HepG2 (cell line): ENCODE results near the gene MRPL2. TPM values are rescaled to one million over a fixed set of nuclear protein-coding genes. Genes with fewer than 3 reads are reported as not detected.

Experiments
- BRD4 ChIP-seq: sonication (generic); formaldehyde crosslinking; IDR thresholded peaks from 2 replicates; pipeline ENCODE4 v1.4.0; 2020; ENCODE audit warnings: missing genetic modification reagents
- EED ChIP-seq: sonication (generic); formaldehyde crosslinking; IDR thresholded peaks from 2 replicates; pipeline ENCODE4 v1.5.0; 2020; ENCODE audit warnings: mild to moderate bottlenecking, missing genetic modification reagents
- FOXM1 ChIP-seq: sonication (generic); formaldehyde crosslinking; IDR thresholded peaks from 2 replicates; pipeline ENCODE4 v1.5.0; 2020; ENCODE audit warnings: missing genetic modification reagents
- KAT8 ChIP-seq: IDR thresholded peaks from 2 replicates; pipeline ENCODE4 v1.6.1; 2016; ENCODE audit warnings: missing genetic modification reagents, missing compliant biosample characterization
- MTA3 ChIP-seq: sonication (generic); formaldehyde crosslinking; IDR thresholded peaks from 2 replicates; pipeline ENCODE4 v1.4.0; 2020; ENCODE audit warnings: missing genetic modification reagents
- MTF1 ChIP-seq: sonication (generic); formaldehyde crosslinking; IDR thresholded peaks from 2 replicates; pipeline ENCODE4 v1.5.0; 2020; ENCODE audit warnings: missing genetic modification reagents
- NFE2L1 ChIP-seq: sonication (generic); formaldehyde crosslinking; IDR thresholded peaks from 2 replicates; pipeline ENCODE4 v1.4.0; 2020; ENCODE audit warnings: missing genetic modification reagents, mild to moderate bottlenecking, borderline replicate concordance
- NR2C2 ChIP-seq: sonication (generic); formaldehyde crosslinking; IDR thresholded peaks from 2 replicates; pipeline ENCODE4 v1.4.0; 2020; ENCODE audit warnings: missing genetic modification reagents, mild to moderate bottlenecking, moderate library complexity, borderline replicate concordance
- PAX8 ChIP-seq: sonication (generic); formaldehyde crosslinking; IDR thresholded peaks from 2 replicates; pipeline ENCODE4 v1.8.0; 2022; ENCODE audit warnings: mild to moderate bottlenecking, missing genetic modification reagents, borderline replicate concordance
- TCF7 ChIP-seq: sonication (generic); IDR thresholded peaks from 2 replicates; pipeline ENCODE4 v1.6.1; 2016; ENCODE audit warnings: antibody characterized with exemption, low read depth
- ZBTB14 ChIP-seq: sonication (generic); formaldehyde crosslinking; IDR thresholded peaks from 2 replicates; pipeline ENCODE4 v1.4.0; 2020; ENCODE audit warnings: missing genetic modification reagents
- ZNF101 ChIP-seq: sonication (generic); formaldehyde crosslinking; IDR thresholded peaks from 2 replicates; pipeline ENCODE4 v1.4.0; 2020; ENCODE audit warnings: mild to moderate bottlenecking, low read depth, missing genetic modification reagents, borderline replicate concordance
- ZNF547 ChIP-seq: sonication (generic); formaldehyde crosslinking; IDR thresholded peaks from 2 replicates; pipeline ENCODE4 v1.5.1; 2020; ENCODE audit warnings: mild to moderate bottlenecking, missing genetic modification reagents
- ZNF691 ChIP-seq: sonication (generic); formaldehyde crosslinking; IDR thresholded peaks from 2 replicates; pipeline ENCODE4 v1.4.0; 2020; ENCODE audit warnings: missing genetic modification reagents, low read depth, mild to moderate bottlenecking, borderline replicate concordance
- polyA plus RNA-seq, 8 experiments: library from polyadenylated mRNA; depleted of rRNA in 3 of 8; stranded (reverse) in 7 of 8; unstranded in 1 of 8; fragments of >200 nt; fragmentation: Illumina TruSeq in 4 of 8; extraction: Trizol in 4 of 8; gene quantifications; 2 replicates each; pipeline versions ENCODE4 v1.2.1 to v1.2.3, GENCODE V29; 2011 to 2016; ENCODE audit warnings: low read depth in 4 of 8, missing spikeins in 1 of 8, mixed read lengths in 1 of 8; ENCODE audit not compliant: insufficient read depth in 1 of 8
- total RNA-seq, 5 experiments: library from RNA; depleted of rRNA; stranded (reverse); fragments of >200 nt; fragmentation: Illumina TruSeq; extraction: Trizol; gene quantifications; 2 replicates each; pipeline ENCODE4 v1.2.3, GENCODE V29; 2016; ENCODE audit warnings: low read depth in 1 of 5
- TF ChIP-seq, protein P1 (sequence below): sonication (generic); formaldehyde crosslinking; IDR thresholded peaks from 2 replicates; pipeline ENCODE4 v1.5.0; 2020; ENCODE audit warnings: mild to moderate bottlenecking, missing genetic modification reagents, borderline replicate concordance
- TF ChIP-seq, protein P2 (sequence below): sonication (generic); formaldehyde crosslinking; IDR thresholded peaks from 2 replicates; pipeline ENCODE4 v1.5.0; 2020; ENCODE audit warnings: mild to moderate bottlenecking, low read depth, missing genetic modification reagents, borderline replicate concordance

Gene MRPL2
- total and polyA plus RNA-seq, 2 of the 13 experiments (the other 11 are each of a cell fraction or from before 2014, with no cell fraction given) = 56.8 to 65.6 TPM

- TF ChIP-seq ZNF101 (CRISPR knock-in tag) (no peak), PAX8 (0 out of 2 replicates have a peak, but pooled peaks have one; percentile 59), NFE2L1 (CRISPR knock-in tag) (no peak), ZBTB14 (CRISPR knock-in tag) (peak; percentile 37; the same call in 1 of the 2 replicates), MTA3 (CRISPR knock-in tag) (no peak), EED (CRISPR knock-in tag) (no peak), BRD4 (CRISPR knock-in tag) (peak; percentile 89), ZNF691 (peak; percentile 71; the same call in 1 of the 2 replicates), KAT8 (CRISPR knock-in tag) (peak; percentile 89), TCF7 (no peak), NR2C2 (CRISPR knock-in tag) (peak; percentile 39; the same call in 1 of the 2 replicates), ZNF547 (CRISPR knock-in tag) (peak; percentile 75; the same call in 1 of the 2 replicates), FOXM1 (CRISPR knock-in tag) (no peak), MTF1 (CRISPR knock-in tag) (no peak)
- TF ChIP-seq, protein P1, sequence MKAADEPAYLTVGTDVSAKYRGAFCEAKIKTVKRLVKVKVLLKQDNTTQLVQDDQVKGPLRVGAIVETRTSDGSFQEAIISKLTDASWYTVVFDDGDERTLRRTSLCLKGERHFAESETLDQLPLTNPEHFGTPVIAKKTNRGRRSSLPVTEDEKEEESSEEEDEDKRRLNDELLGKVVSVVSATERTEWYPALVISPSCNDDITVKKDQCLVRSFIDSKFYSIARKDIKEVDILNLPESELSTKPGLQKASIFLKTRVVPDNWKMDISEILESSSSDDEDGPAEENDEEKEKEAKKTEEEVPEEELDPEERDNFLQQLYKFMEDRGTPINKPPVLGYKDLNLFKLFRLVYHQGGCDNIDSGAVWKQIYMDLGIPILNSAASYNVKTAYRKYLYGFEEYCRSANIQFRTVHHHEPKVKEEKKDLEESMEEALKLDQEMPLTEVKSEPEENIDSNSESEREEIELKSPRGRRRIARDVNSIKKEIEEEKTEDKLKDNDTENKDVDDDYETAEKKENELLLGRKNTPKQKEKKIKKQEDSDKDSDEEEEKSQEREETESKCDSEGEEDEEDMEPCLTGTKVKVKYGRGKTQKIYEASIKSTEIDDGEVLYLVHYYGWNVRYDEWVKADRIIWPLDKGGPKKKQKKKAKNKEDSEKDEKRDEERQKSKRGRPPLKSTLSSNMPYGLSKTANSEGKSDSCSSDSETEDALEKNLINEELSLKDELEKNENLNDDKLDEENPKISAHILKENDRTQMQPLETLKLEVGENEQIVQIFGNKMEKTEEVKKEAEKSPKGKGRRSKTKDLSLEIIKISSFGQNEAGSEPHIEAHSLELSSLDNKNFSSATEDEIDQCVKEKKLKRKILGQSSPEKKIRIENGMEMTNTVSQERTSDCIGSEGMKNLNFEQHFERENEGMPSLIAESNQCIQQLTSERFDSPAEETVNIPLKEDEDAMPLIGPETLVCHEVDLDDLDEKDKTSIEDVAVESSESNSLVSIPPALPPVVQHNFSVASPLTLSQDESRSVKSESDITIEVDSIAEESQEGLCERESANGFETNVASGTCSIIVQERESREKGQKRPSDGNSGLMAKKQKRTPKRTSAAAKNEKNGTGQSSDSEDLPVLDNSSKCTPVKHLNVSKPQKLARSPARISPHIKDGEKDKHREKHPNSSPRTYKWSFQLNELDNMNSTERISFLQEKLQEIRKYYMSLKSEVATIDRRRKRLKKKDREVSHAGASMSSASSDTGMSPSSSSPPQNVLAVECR = peak; percentile 81
- TF ChIP-seq, protein P2, sequence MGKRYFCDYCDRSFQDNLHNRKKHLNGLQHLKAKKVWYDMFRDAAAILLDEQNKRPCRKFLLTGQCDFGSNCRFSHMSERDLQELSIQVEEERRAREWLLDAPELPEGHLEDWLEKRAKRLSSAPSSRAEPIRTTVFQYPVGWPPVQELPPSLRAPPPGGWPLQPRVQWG (CRISPR knock-in tag) = no peak
These were observed 37.8 kb downstream of the MRPL2 start, which contains the start of gene RRP36 (continued) for GRCh38 chr6:43021270-43022047.
